Dedifferentiated amniotic fluid mesenchymal stem cell (primary cell): Measurements from ENCODE around the gene TNFAIP8.

ENCODE experiments used
- DNase-seq: peaks from one replicate; pipeline ENCODE4 v3.0.0-alpha.2; 2016; ENCODE audit errors: extremely low spot score

The TNFAIP8 gene

DNA sequence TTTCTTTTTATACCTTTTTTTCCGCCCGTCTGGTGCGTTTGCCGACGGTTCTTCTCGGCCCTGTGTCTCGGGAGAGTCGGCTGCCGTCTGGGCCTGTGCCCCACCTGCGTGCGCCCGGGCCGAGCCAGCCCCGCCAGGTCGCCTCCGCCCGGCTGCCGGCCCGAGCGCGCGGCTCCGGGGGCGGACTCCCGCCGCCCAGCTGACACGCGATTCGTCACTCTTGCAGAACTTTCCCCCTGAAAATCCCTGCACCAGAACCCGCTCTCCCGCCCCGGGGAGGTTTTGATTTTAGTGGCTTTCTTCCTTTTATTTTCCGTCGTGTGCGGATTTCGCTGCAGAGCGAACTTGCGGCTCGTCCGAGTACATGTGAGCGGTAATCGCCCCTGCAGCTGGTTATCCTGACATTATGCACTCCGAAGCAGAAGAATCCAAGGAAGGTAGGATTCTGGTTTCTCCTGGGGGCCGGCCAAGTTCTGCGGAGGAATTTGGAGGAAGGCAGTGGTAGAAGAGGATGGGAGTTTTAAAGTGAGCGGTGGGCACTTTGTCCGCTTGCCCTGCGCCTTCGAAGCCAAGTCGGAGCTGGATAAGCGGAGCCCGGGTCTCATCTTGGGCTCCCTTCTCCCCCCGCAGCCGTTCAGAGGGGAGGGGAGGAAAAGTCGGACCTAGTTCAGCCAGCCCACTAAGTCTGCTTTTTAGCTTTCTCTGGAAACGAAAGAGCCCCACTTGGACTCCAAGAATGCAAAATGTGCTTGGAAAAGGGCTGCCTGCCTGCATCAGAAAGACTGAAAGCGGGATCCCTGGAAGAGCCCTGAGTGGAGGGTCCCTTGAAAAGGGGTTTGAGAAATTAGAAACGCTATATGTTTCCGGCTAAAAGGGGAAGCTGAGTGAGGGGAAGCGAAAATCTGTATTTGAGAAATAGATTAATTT, at the start of gene TNFAIP8:
TSS of gene TNFAIP8 (plus strand) at position 335 of the 927 bp plus-strand sequence. CDS start at position 407, 72 bp downstream.
- DNase-seq: peak; percentile 57

DNA sequence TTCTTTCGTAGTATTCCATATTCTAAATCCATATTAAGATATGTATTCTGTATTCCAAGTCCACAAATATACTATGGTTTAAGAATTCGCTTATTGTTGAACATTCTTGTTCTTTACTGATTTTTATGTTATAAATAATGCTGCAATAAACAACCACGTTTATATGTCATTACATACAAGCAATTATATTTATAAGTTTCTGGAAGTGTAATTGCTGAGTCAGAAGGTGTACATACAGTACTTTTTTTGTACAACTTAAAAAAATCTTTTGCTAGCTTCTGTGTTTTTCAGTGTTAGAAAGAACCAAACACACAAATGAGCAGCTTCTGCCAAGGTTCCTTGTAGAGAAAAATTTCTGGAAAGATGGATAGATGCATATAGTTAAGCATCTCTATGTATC, 48.6 kb upstream of the TNFAIP8 start:
- no peak for DNase-seq

DNA sequence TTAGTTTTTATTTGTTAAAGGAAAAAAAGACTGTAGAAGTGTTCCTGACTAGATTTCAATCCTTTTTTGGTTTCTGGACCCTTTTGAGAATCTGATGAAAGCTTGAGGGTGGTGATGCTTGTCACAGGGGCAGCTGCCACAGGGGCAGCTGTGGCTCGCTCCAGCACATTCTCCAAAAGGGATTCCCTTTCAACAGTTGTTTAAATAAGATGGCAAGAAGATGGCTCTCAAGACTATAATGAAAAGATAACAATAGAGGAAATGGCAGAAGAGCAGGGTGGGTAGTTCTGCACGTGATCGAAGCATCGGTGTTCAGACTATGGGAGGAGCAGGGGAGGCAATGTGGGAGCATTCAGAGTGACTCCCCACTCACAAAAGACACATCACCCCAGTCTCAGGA, 46.5 kb upstream of the TNFAIP8 start:
- no peak for DNase-seq

DNA sequence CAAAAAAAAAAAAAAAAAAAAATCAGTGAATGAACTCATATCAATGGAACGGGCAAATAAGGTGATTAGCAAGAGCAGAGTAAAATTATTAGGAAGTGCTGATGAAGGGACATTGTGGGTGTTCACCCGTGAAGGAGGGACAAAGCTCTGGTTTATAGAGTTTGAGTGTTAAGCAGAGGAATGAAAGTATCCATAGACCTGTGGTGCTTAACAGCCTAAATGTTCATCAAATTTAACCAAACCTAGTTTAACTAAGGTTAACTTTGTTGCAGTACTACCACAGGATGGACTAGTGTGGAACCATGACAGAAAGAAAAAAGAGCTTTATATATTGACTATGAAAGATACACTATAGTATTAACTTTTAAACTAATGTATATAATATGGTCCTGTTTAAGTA, 44.1 kb upstream of the TNFAIP8 start:
- DNase-seq: no peak

DNA sequence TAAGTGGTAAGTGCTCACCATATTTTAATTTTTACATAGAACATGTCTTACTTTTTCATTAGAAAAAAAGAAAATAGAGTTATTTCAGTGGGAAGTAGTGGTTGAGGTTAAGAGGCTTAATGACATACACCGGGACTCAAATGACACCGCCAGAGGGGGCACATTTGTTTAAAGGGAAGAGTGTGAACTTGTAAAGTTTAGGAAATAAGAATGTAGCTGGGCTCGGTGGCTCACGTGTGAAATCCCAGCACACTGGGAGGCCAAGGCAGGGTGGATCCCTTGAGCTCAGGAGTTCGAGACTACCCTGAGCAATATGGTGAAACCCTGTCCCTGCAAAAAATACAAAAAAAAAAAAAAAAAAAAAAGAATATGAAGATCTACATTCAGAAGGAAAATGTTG, 43.4 kb upstream of the TNFAIP8 start:
- no peak for DNase-seq

DNA sequence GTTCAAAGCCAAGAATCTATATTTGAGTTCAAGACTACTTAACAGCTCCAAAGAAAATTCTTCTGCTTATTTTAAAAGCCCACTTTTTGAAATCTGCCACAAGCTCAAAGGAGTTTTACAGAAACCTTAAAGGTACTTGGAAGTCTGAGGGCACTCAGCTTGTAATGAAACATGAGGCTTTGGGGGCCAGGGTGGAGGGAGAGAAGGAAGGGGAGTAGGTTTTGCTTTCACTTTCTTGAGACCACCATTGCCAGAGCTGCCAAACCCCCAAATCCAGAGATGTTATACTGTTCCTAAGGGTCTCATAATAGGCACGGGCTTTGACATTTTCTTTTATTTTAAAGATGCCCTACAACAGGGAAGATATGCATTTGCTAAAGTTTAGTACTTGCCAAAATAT, 42.6 kb upstream of the TNFAIP8 start:
- no peak for DNase-seq

DNA sequence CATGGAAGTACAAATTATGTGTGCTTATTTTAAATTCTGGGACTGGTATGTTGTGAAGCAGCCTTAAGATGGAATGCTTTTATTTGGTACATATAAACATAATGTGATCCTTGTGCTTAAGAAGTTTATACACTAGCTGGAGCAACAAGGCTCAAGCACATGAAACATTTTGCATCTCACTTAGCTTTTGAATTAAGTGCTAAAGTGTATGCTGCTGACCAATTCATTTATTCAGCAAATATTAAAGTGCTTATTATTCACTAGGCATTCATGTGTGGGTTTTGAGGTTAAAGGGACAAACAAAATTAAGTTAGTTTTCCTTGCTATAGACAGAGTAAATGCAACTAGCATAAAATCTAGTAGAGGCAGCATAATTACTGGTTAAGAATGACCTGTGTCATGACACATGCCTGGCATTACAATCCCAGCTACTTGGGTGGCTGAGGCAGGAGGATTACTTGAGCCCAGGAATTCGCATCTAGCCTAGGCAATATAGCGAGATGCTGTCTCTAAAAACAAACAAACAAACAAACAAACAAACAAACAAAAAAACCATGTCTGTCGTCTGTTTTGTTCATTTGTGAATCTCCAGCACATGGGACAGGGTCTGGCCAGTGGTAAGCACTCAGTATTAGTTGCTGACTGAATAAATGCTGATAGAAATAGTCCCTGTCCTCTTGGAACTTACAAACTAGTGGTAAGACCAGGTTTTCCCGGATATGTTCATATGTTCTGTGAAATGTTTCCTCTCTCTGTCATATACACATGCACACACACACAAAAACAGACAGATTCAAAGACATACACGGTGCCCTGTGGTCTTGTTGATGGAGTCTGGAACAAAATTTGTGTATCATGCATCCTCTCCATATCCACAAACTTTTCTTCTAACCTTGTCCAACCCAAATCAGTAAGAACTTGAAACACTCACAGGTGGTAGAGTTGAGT, 41.9 kb upstream of the TNFAIP8 start:
- DNase-seq: no peak

DNA sequence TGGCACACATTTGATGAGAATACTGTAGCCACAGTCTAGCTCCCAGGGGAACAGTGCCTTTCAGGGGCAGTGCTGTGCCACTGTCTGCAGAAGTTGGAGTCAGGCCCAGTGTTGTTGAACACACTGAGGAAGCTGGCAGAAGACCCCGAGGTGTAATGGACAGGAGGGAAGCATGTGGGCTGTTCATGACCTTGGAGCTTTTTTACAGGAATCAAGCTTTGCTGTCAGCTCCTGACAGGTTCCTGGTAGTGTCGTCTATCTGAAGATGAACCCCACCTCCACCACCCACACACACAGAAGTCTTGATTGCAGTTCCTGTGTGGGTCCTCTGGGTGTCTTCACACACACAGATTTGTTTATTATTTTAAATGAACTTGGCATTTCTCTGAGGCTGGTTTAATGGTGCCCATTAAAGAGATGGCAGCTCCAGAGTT, 40.3 kb upstream of the TNFAIP8 start:
- DNase-seq: no peak

DNA sequence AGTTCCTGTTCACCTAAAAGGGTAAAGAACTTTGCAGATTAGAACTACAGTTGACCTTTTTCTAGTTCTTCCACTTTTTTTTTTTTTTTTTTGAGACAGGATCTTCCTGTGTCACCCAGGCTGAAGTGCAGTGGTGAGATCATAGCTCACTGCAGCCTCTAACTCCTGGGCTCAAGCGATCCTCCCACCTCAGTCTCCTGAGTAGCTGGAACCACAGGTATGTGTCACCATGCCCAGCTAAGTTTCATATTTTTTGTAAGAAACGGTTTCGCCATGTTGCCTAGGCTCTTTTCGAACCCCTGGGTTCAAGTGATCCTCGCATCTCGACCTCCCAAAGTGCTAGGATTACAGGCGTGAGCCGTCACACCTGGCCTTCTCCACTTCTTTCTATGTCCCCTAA, 39.7 kb upstream of the TNFAIP8 start:
- no peak for DNase-seq

DNA sequence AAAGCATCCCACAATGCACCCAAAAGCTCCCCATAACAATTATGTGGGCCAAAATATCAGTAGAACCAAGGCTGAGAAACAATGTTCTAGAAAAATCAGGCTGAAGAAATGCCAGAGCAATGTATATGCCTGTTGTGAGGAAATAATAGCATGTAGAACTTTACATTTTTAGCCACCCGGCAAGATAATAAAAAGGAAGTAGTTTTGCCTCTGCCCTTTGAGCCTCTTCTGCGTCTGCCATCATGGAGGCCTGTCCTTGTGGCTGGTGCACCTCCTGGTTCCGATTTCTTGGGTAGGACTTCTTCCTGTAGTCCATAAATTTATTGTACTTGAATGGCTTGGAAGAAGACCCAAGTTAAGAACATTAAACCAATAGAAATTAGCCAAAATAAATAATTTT, 38.9 kb upstream of the TNFAIP8 start:
- DNase-seq: no peak

DNA sequence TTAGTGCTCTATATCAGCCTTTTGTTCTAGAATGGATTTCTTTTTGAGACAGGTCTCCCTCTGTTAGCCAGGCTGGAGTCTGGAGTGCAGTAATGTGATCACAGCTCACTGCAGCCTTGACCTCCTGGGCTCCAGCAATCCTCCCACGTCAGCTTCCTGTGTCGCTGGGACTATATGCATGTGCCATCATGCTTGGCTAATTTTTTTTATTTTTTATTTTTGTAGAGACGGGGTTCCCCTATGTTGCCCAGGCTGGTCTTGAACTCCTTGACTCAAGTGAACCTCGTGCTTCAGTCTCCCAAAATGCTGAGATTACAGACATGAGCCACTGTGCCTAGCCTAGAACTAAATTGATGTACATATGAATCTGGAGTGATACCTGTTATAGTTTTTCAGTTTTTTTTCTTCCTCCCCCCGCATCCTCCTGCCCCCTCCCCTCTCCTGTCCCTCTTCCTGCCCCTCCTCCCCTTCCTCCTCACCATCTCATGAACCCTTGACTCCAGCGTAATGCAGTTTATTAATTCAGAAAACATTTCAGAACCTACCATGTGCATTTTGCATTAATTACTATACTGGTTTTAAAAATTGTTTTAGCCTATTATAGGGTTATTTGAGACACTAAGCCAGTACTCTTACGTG, 37.4 kb upstream of the TNFAIP8 start:
- DNase-seq: no peak

DNA sequence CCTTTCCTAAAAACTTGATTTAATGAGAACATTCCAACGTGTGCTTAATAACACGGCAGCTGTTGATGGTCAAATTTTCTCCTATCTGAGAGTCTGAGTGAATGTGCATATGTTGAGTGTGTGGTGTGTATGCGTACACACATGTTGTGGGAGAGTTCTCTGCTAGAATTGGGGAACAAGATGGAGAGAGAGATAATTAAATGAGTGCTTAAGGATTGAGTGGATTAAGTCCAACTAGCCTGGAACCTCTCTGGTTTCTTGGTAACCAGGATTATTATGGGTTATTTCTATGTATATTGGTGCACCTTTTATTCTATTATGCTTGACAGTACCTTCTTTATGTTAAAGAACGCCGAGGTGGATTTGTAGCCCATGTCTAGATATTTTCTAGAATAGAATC, 36.4 kb upstream of the TNFAIP8 start:
- DNase-seq: no peak

DNA sequence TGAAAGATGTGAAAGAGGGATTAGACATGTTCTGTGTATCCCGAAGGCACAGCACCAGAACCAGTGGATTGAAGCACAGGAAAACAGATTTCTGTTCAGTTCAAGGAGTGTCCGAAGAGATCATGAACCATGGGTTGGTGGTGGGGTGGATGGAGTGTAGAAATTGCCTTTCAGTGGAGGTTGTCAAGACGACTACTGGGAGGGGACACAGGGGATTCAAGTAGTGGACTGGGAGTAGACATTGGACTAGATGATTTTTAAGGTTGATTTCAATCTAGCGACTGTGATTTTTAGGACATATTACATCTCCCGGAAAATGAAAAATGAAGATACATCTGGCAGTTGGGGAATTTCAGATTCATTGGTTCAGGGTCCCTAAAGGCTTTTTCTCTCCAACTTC, 35.9 kb upstream of the TNFAIP8 start:
- DNase-seq: no peak

DNA sequence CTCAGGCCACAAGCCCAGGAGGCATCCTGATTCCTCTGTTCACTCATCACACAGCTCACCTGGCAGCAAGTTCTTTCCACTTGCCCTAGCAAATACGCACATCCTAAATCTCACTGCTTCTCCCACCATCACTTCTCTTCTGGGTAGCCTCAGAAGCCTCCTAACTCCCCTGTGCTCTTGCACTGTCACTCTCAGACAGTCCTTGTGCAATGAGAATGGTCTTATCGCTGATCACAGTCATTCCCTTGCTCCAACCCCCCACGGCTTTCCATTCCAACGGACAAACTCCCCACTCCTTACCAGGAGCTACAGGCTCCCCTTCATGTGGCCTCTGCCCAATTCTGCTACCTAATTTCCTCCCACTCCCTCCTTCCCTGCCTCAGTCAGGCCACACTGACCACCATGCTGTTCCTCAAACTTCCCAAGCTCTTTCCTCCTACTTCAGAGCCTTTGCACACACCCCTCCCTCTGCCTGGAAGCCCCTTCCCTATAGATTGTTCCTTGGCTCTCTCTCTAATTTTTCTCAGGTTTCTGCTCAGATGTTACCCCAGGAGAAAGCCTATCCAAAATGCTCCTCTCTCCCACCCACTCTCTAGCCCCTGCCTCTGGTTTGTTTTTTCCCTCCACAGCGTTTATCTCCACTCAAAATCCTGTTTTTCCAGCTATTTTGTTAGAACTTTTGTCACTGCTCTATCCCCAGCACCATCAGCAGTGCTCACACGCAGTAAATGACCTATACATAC, 34.1 kb upstream of the TNFAIP8 start:
- DNase-seq: no peak

DNA sequence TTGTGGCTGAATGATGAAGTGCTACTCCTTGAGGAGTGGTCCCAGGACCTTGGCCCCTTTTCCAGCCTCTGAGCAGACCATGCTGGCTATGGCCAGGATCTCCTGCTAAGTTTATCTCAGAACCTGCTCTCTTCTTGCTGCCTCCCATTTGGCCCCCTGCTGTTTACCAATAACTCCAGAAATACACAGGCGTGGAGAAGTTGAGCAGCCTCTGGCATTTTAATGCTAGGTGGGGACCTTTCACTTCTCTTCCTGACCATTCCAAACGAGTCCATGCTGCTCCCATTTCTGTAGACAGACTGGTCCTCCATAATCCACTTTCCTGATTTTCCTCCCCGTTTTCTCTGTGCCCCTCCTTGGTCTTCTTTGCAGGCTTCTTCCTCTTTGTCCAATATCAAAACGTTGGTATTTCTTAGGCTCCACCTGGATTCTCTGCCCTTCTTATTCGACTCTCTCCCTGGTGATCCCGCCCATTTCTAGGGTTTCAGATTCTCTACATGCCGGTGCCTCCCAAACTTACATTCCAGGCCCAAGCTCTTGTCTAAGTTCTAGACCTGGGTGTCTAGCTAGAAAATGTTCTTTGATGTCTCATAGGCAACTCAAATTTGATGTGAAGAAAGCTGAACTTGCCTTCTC, 33.4 kb upstream of the TNFAIP8 start:
- DNase-seq: no peak

DNA sequence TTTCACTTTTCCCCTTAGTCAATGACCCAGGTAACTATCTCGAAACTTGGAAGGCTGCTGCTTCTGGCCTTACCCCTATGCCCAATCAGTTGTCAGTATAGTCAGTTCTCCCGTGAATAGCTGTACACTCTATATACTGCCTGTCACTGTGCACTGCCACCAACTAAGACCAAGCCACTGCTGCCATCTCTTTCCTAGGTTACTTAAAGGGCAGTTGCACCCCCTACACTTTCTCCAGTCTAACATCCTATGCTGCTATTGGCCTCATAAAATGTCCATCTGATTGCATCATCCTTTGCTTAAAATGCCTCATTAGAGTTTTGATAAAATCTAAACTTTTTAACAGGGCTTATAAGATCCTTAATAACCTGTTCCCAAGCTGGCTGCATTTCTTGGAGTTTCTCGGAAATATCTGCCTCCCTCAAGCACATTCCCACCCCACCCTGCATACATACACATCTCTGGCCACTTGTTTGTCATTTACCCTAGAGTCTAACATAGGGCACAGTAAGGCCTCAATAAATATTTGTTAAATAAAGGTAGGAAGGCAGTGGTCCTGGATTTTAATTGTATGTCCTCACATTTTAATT, 32.8 kb upstream of the TNFAIP8 start:
- no peak for DNase-seq

DNA sequence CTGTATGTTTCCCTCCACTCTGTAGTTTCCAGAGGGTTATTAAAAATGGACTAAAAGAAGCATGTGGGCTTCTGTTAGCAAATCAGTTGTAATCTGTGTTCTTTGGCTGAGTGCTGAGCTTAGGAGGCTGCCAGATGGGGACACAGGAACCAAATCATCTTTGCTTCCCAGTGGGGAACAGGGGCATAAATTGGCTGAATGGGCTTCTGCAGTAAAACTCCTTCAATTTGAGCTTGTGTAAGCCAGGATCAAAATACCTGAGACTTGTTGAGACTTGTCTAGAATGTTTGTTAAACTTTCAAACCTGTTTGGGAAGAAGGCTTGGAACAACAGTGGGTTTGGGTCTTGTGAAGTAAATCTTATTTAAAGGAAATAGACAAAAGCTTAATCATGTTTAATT, 32.2 kb upstream of the TNFAIP8 start:
- DNase-seq: no peak

DNA sequence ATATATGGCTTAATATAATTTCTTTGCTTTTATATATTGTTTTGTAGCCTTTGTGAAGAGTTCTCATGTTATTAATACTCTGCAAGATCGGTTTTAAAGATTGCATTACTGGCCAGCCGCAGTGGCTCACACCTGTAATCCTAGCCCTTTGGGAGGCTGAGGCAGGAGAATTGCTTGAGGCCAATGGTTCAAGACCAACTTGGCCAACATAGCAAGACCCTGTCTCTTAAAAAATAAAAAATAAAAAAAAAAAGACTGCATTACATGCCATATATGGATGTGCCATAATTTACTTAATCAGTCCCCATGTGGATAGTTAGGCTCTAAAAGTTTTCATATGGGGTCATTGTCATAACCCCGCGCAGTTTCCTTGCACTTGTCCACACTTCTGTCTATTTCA, 31.0 kb upstream of the TNFAIP8 start:
- no peak for DNase-seq

DNA sequence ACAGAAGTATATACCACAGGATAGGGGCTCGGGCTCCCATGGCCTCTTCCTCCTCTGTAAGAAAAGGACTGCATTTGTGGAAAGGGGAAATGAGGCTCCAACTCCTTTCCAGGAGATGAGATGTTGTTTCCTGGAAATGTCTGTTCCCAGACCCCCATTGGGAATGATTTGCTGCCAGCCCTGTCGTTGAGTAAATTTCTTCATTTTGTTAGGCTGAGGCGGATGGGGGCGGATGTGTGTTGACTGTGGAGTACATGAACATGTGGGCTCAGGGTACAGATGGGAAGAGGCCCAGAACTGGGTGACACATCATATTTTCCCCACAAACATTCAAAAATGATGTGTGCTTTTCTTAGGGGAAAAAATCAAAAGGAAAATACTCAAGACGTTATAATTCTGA, 28.8 kb upstream of the TNFAIP8 start:
- no peak for DNase-seq

DNA sequence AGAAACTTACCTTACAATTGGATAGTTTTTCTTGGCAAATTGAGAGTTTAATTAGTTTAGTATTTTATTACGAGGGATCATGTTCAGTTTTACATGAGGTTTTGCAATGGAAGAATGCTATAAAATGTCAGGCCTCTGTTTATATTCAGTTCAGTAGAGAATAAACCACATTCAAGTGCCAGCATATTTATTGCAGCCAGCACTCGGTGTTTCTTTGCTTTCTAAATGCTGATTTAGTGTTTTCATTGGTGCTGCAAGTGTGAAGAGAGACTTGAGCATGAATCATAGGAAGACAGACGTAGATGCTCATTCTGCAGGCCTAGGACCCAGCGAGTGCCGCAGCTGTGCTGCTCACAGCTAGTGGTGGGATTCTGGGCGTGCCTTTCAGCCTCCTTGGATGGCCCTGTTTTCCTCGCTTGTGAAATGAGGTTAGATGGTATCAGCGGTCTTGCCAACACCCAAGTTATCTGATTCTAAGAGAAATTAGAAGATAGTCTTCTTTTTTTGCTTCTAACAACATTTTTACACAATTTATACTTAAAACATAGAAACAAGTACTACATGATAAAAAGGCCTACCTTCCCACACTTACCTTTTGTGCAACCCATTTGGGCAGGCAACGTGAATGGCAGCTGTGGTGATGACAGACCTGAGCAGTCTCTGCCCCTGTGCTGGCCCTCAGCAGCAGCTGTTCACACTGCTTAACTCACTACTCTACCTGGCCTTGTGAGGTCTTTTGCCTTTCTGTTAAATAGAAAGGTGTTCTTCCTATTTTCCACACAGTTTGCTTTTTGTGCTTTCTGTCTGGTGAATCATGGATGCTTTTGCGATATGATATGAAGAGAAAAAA, 26.8 kb upstream of the TNFAIP8 start:
- DNase-seq: no peak
